Activated T-cell treated with anti-CD3 and anti-CD28 coated beads for 48 hours (primary cell): Measurements from ENCODE around the gene MED19.
"Not testable (repeated sequence)": the region's sequence is repeated elsewhere in the genome, so short reads cannot be mapped to it uniquely, and the experiment has no call there.

Source experiments
- DNase-seq: peaks from one replicate; pipeline ENCODE4 v3.0.0-alpha.2; 2020; ENCODE audit warnings: low read depth

Gene MED19

GRCh38 chr11:57711414-57712255 is at the start of gene MED19:
Gene MED19 (minus strand): TSS chr11:57712215. CDS start chr11:57712179, 36 bp downstream.
- peak; percentile 63 for DNase-seq

GRCh38 chr11:57758174-57758573 is 46.2 kb upstream of the MED19 start:
- no peak for DNase-seq

GRCh38 chr11:57752954-57753353 is 40.9 kb upstream of the MED19 start:
- no peak for DNase-seq

GRCh38 chr11:57751676-57752253 is 39.8 kb upstream of the MED19 start, which contains the start of gene BTBD18:
Gene BTBD18 (minus strand): TSS chr11:57751819. CDS start chr11:57751188, 631 bp downstream.
- DNase-seq, result no peak

- no peak for DNase-seq
Observed at GRCh38 chr11:57751176-57751575, 39.2 kb upstream of the MED19 start.

- no peak for DNase-seq
Observed at GRCh38 chr11:57746920-57747319, 34.9 kb upstream of the MED19 start.

GRCh38 chr11:57745206-57745605 is 33.2 kb upstream of the MED19 start:
- DNase-seq, result no peak

GRCh38 chr11:57744357-57744756 is 32.3 kb upstream of the MED19 start:
- no peak for DNase-seq

GRCh38 chr11:57742087-57742452 is 30.1 kb upstream of the MED19 start:
- DNase-seq, result no peak

GRCh38 chr11:57741132-57742086 is 29.4 kb upstream of the MED19 start, which contains the start of gene SELENOH:
Gene SELENOH (plus strand): TSS chr11:57741491. CDS start chr11:57741596, 105 bp downstream.
- peak; percentile 94 for DNase-seq

- DNase-seq, result no peak
Observed at GRCh38 chr11:57735619-57736298, 23.7 kb upstream of the MED19 start.

- no peak for DNase-seq
Observed at GRCh38 chr11:57732661-57733060, 20.6 kb upstream of the MED19 start.

- DNase-seq, result no peak
Observed at GRCh38 chr11:57729479-57729878, 17.5 kb upstream of the MED19 start.

GRCh38 chr11:57728829-57729228 is 16.8 kb upstream of the MED19 start:
- no peak for DNase-seq

GRCh38 chr11:57727185-57727584 is 15.2 kb upstream of the MED19 start:
- no peak for DNase-seq

GRCh38 chr11:57716726-57717125 is 4.7 kb upstream of the MED19 start:
- not testable (repeated sequence) for DNase-seq

GRCh38 chr11:57713835-57714234 is 1.8 kb upstream of the MED19 start:
- no peak for DNase-seq

GRCh38 chr11:57712256-57713150 is 488 bp upstream of the MED19 start, which contains the start of gene TMX2:
Gene TMX2 (plus strand): TSS chr11:57712593. CDS start chr11:57712619, 26 bp downstream.
- DNase-seq, result peak; percentile 83

GRCh38 chr11:57709802-57710367 is 2.1 kb downstream of the MED19 start:
- no peak for DNase-seq

- not testable (repeated sequence) for DNase-seq
Observed at GRCh38 chr11:57705432-57705831, 6.6 kb downstream of the MED19 start.
